OCI-LY1 (cell line): Measurements from ENCODE around the gene SIRPA.

Source experiments
- H2AFZ ChIP-seq: fragments of 200-600 bp; sonication (generic), shearing (Covaris generic); 2 replicates; pipeline ENCODE4 v1.6.0; 2014; ENCODE audit warnings: antibody characterized with exemption, mild to moderate bottlenecking, low read length
- H3F3A ChIP-seq: fragments of 200-600 bp; sonication (generic), shearing (Covaris generic); 2 replicates; pipeline ENCODE4 v1.6.0; 2014; ENCODE audit warnings: mild to moderate bottlenecking, antibody characterized with exemption, low read length, moderate library complexity; ENCODE audit not compliant: insufficient read depth
- H3K27ac ChIP-seq: fragments of 200-600 bp; sonication (generic); 2 replicates; pipeline ENCODE4 v1.5.1; 2014; ENCODE audit warnings: low read length, mixed run types, mild to moderate bottlenecking, low read depth; ENCODE audit not compliant: poor library complexity, severe bottlenecking
- H3K27me3 ChIP-seq: fragments of 200-600 bp; sonication (generic); 2 replicates; pipeline ENCODE4 v1.6.0; 2014; ENCODE audit warnings: antibody characterized with exemption, mild to moderate bottlenecking, low read length, moderate library complexity; ENCODE audit not compliant: insufficient read depth
- H3K36me3 ChIP-seq: fragments of 200-600 bp; sonication (generic); 2 replicates; pipeline ENCODE4 v1.6.1; 2014; ENCODE audit warnings: mild to moderate bottlenecking, antibody characterized with exemption, low read length, moderate library complexity, mixed read lengths; ENCODE audit not compliant: insufficient read depth
- H3K4me1 ChIP-seq: fragments of 200-600 bp; sonication (generic); 2 replicates; pipeline ENCODE4 v1.5.1; 2014; ENCODE audit warnings: mild to moderate bottlenecking, low read length, moderate library complexity; ENCODE audit not compliant: insufficient read depth, severe bottlenecking
- H3K4me2 ChIP-seq: fragments of 200-600 bp; sonication (generic), shearing (Covaris generic); 2 replicates; pipeline ENCODE4 v1.6.1; 2014; ENCODE audit warnings: low read length
- H3K4me3 ChIP-seq: fragments of 200-600 bp; sonication (generic); 2 replicates; pipeline ENCODE4 v1.5.1; 2014; ENCODE audit warnings: low read length, low read depth, mild to moderate bottlenecking, mixed read lengths; ENCODE audit not compliant: poor library complexity, severe bottlenecking
- H3K79me2 ChIP-seq: fragments of 200-600 bp; shearing (Covaris generic); 2 replicates; pipeline ENCODE4 v1.6.1; 2016; ENCODE audit warnings: mixed run types, low read length, mixed read lengths; ENCODE audit not compliant: insufficient read depth
- H3K9ac ChIP-seq: fragments of 200-600 bp; sonication (generic), shearing (Covaris generic); 2 replicates; pipeline ENCODE4 v1.6.1; 2014; ENCODE audit warnings: mild to moderate bottlenecking, low read length, mixed read lengths
- H3K9me2 ChIP-seq: fragments of 200-600 bp; sonication (generic), shearing (Covaris generic); 2 replicates; pipeline ENCODE4 v1.6.1; 2014; ENCODE audit warnings: low read depth, mild to moderate bottlenecking, low read length, mixed read lengths
- H3K9me3 ChIP-seq: fragments of 200-600 bp; shearing (Covaris generic); 2 replicates; pipeline ENCODE4 v1.6.1; 2014; ENCODE audit warnings: low read length, mixed read lengths
- H4K20me1 ChIP-seq: fragments of 200-600 bp; sonication (generic), shearing (Covaris generic); 2 replicates; pipeline ENCODE4 v1.6.0; 2016; ENCODE audit warnings: mild to moderate bottlenecking, low read length; ENCODE audit not compliant: insufficient read depth
- CTCF ChIP-seq: fragments of 200-600 bp; sonication (generic), shearing (Covaris generic); IDR thresholded peaks from 2 replicates; pipeline ENCODE4 v1.5.1; 2017; ENCODE audit warnings: mild to moderate bottlenecking, antibody characterized with exemption, low read length, moderate library complexity, mixed read lengths
- EZH2 ChIP-seq: fragments of 200-600 bp; sonication (generic), shearing (Covaris generic); IDR thresholded peaks from 2 replicates; pipeline ENCODE4 v1.8.0; 2017; ENCODE audit warnings: borderline replicate concordance, mixed run types, mild to moderate bottlenecking, antibody characterized with exemption, low read length, moderate library complexity, mixed read lengths

SIRPA gene

GRCh38 chr20:1907586-1907985, 12.4 kb downstream of the SIRPA start:
- no peak overlapping the region for H3K27ac ChIP-seq
- no peak overlapping the region for H2AFZ ChIP-seq
- H4K20me1 ChIP-seq: no peaks in the 10 kb centered on the region
- no peaks in the 10 kb centered on the region for H3K9me2 ChIP-seq
- H3K4me2 ChIP-seq: no peak overlapping the region
- H3K27me3 ChIP-seq: no peaks in the 10 kb centered on the region
- H3K79me2 ChIP-seq: no peaks in the 10 kb centered on the region
- no peak overlapping the region for H3K4me3 ChIP-seq
- no peak for TF ChIP-seq CTCF
- no peak for TF ChIP-seq EZH2
- H3K9ac ChIP-seq: no peak overlapping the region
- no peaks in the 10 kb centered on the region for H3F3A ChIP-seq
- H3K9me3 ChIP-seq: no peaks in the 10 kb centered on the region
- H3K4me1 ChIP-seq: no peaks in the 10 kb centered on the region
- H3K36me3 ChIP-seq: no peaks in the 10 kb centered on the region

- Histone ChIP-seq H3K4me2 (no peak overlapping the region), H3K27ac (no peak overlapping the region), H3K36me3 (no peaks in the 10 kb centered on the region), H3K4me1 (no peaks in the 10 kb centered on the region), H4K20me1 (no peaks in the 10 kb centered on the region), H3K9me2 (no peaks in the 10 kb centered on the region), H3F3A (no peaks in the 10 kb centered on the region), H2AFZ (no peak overlapping the region), H3K4me3 (no peak overlapping the region), H3K9ac (no peak overlapping the region), H3K79me2 (no peaks in the 10 kb centered on the region), H3K27me3 (no peaks in the 10 kb centered on the region), H3K9me3 (no peaks in the 10 kb centered on the region)
- TF ChIP-seq CTCF: no peak
- TF ChIP-seq EZH2: no peak
These were observed 13.0 kb downstream of the SIRPA start for GRCh38 chr20:1908191-1908590.

GRCh38 chr20:1909097-1909496, 13.9 kb downstream of the SIRPA start:
- Histone ChIP-seq H3K79me2 (no peaks in the 10 kb centered on the region), H3K27me3 (no peaks in the 10 kb centered on the region), H3K9me3 (no peaks in the 10 kb centered on the region), H2AFZ (no peak overlapping the region), H3K4me1 (no peaks in the 10 kb centered on the region), H3K36me3 (no peaks in the 10 kb centered on the region), H3K9me2 (no peaks in the 10 kb centered on the region), H3K4me3 (no peak overlapping the region), H3F3A (no peaks in the 10 kb centered on the region), H4K20me1 (no peaks in the 10 kb centered on the region), H3K9ac (no peak overlapping the region), H3K4me2 (no peak overlapping the region), H3K27ac (no peak overlapping the region)
- TF ChIP-seq CTCF (no peak), EZH2 (no peak)
